Pulmonary artery endothelial cell (primary cell): ENCODE data around the gene CACNA1A. TPM values are rescaled to one million over a fixed set of nuclear protein-coding genes. Genes with fewer than 3 reads are reported as not detected.
"Not testable (repeated sequence)": the region's sequence is repeated elsewhere in the genome, so short reads cannot be mapped to it uniquely, and the experiment has no call there.

Experiments
- DNase-seq: peaks from one replicate; pipeline ENCODE4 v3.0.0-alpha.2; 2011; ENCODE audit warnings: low read depth, low spot score
- total RNA-seq: library from RNA; depleted of rRNA; stranded (reverse); fragments of >200 nt; gene quantifications from 2 replicates; pipeline ENCODE4 v1.2.3, GENCODE V29; 2014

Gene CACNA1A
- total RNA-seq, 1 donor from 2014 or later, result 0.07 TPM

- no peak for DNase-seq
Observed at GRCh38 chr19:13281567-13282291, 224.6 kb downstream of the CACNA1A start.

GRCh38 chr19:13277104-13277809, 229.0 kb downstream of the CACNA1A start:
- DNase-seq, result peak; percentile 22

- DNase-seq, result no peak
Observed at GRCh38 chr19:13275016-13275722, 231.1 kb downstream of the CACNA1A start.

- DNase-seq, result no peak
Observed at GRCh38 chr19:13270514-13271105, 235.7 kb downstream of the CACNA1A start.

GRCh38 chr19:13269348-13269747, 236.9 kb downstream of the CACNA1A start:
- no peak for DNase-seq

- DNase-seq, result no peak
Observed at GRCh38 chr19:13267889-13268288, 238.4 kb downstream of the CACNA1A start.

GRCh38 chr19:13267131-13267530, 239.1 kb downstream of the CACNA1A start:
- no peak for DNase-seq

- DNase-seq, result no peak
Observed at GRCh38 chr19:13262450-13262849, 243.8 kb downstream of the CACNA1A start.

GRCh38 chr19:13260883-13261653, 245.2 kb downstream of the CACNA1A start:
- DNase-seq, result no peak

- DNase-seq, result no peak
Observed at GRCh38 chr19:13256918-13257317, 249.4 kb downstream of the CACNA1A start.

- not testable (repeated sequence) for DNase-seq
Observed at GRCh38 chr19:13256398-13256797, 249.9 kb downstream of the CACNA1A start.

- DNase-seq, result no peak
Observed at GRCh38 chr19:13255719-13256059, 250.6 kb downstream of the CACNA1A start.

GRCh38 chr19:13255041-13255718, 251.1 kb downstream of the CACNA1A start:
- no peak for DNase-seq

- DNase-seq, result no peak
Observed at GRCh38 chr19:13252569-13253335, 253.5 kb downstream of the CACNA1A start.

- no peak for DNase-seq
Observed at GRCh38 chr19:13244920-13245319, 261.4 kb downstream of the CACNA1A start.

GRCh38 chr19:13241231-13242104, 264.8 kb downstream of the CACNA1A start:
- no peak for DNase-seq

- no peak for DNase-seq
Observed at GRCh38 chr19:13240312-13241022, 265.8 kb downstream of the CACNA1A start.

- DNase-seq, result no peak
Observed at GRCh38 chr19:13238891-13239534, 267.3 kb downstream of the CACNA1A start.
